Subcutaneous abdominal adipose tissue (tissue), 5 donors: ENCODE data around the gene MT1B.

ENCODE experiments used
- H3K27ac ChIP-seq: one replicate; pipeline ENCODE4 v1.7.0; 2013; ENCODE audit warnings: low read depth, mild to moderate bottlenecking, inconsistent platforms, low read length, moderate library complexity
- H3K27me3 ChIP-seq, 5 donors: one replicate each; pipeline ENCODE4 v1.7.0; 2013; ENCODE audit warnings: low read length in 5 of 5, inconsistent platforms in 1 of 5; ENCODE audit not compliant: control insufficient read depth in 5 of 5, insufficient read depth in 4 of 5
- H3K36me3 ChIP-seq, 5 donors: one replicate each; pipeline ENCODE4 v1.7.0; 2013; ENCODE audit warnings: low read length in 5 of 5; ENCODE audit not compliant: control insufficient read depth in 5 of 5, insufficient read depth in 5 of 5
- H3K4me1 ChIP-seq, 5 donors: one replicate each; pipeline ENCODE4 v1.7.0; 2013; ENCODE audit warnings: low read length in 5 of 5, mild to moderate bottlenecking in 3 of 5, moderate library complexity in 1 of 5; ENCODE audit not compliant: control insufficient read depth in 5 of 5, insufficient read depth in 5 of 5
- H3K4me3 ChIP-seq, 5 donors: one replicate each; pipeline ENCODE4 v1.7.0; 2013; ENCODE audit warnings: low read length in 5 of 5, low read depth in 1 of 5
- H3K9ac ChIP-seq, 5 donors: one replicate each; pipeline ENCODE4 v1.7.0; 2013; ENCODE audit warnings: low read length in 5 of 5, mild to moderate bottlenecking in 4 of 5, moderate library complexity in 3 of 5
- H3K9me3 ChIP-seq, 5 donors: one replicate each; pipeline ENCODE4 v1.7.0; 2013; ENCODE audit warnings: low read length in 5 of 5; ENCODE audit not compliant: control insufficient read depth in 5 of 5
- donor health status: healthy.
- donor health status: healthy.
- donor health status: healthy.
- donor health status: healthy.
- donor health status: healthy.

The MT1B gene

GRCh38 chr16:56697456-56698155 lies 45.9 kb downstream of the MT1B start:
- no peaks in the 10 kb centered on the region for H3K36me3 ChIP-seq
- peaks cover 0 to 6% (median 0%) of the 10 kb centered on the region in 5 donors for H3K9me3 ChIP-seq
- no peak overlapping the region for H3K4me3 ChIP-seq
- H3K4me1 ChIP-seq = peaks cover 0 to 8% (median 0%) of the 10 kb centered on the region in 5 donors
- no peak overlapping the region for H3K27ac ChIP-seq
- H3K9ac ChIP-seq = no peak overlapping the region
- no peaks in the 10 kb centered on the region for H3K27me3 ChIP-seq

GRCh38 chr16:56700195-56700594 lies 48.5 kb downstream of the MT1B start:
- Histone ChIP-seq H3K4me3 (no peak overlapping the region), H3K27ac (no peak overlapping the region), H3K27me3 (no peaks in the 10 kb centered on the region), H3K9me3 (peaks cover 0 to 6% (median 0%) of the 10 kb centered on the region in 5 donors), H3K4me1 (peaks cover 0 to 8% (median 0%) of the 10 kb centered on the region in 5 donors), H3K36me3 (no peaks in the 10 kb centered on the region), H3K9ac (no peak overlapping the region)

GRCh38 chr16:56700631-56701030 lies 48.9 kb downstream of the MT1B start:
- H3K27ac ChIP-seq = no peak overlapping the region
- H3K4me1 ChIP-seq = peaks cover 0 to 8% (median 0%) of the 10 kb centered on the region in 5 donors
- H3K4me3 ChIP-seq = no peak overlapping the region
- H3K9ac ChIP-seq = no peak overlapping the region
- H3K27me3 ChIP-seq = no peaks in the 10 kb centered on the region
- no peaks in the 10 kb centered on the region for H3K36me3 ChIP-seq
- peaks cover 0 to 6% (median 0%) of the 10 kb centered on the region in 5 donors for H3K9me3 ChIP-seq

GRCh38 chr16:56701534-56701933 lies 49.8 kb downstream of the MT1B start:
- H3K36me3 ChIP-seq = no peaks in the 10 kb centered on the region
- peaks cover 0 to 6% (median 0%) of the 10 kb centered on the region in 5 donors for H3K9me3 ChIP-seq
- no peak overlapping the region for H3K27ac ChIP-seq
- no peaks in the 10 kb centered on the region for H3K27me3 ChIP-seq
- peaks cover 0 to 8% (median 0%) of the 10 kb centered on the region in 5 donors for H3K4me1 ChIP-seq
- no peak overlapping the region for H3K9ac ChIP-seq
- H3K4me3 ChIP-seq = no peak overlapping the region
